SU-DHL-6 (cell line): ENCODE data around the gene PHACTR3.

Source experiments
- H2AFZ ChIP-seq: fragments of 200-600 bp; sonication (generic); 2 replicates; pipeline ENCODE4 v1.6.1; 2014; ENCODE audit warnings: low read depth, mild to moderate bottlenecking, moderate library complexity, mixed read lengths, antibody characterized with exemption, low read length; ENCODE audit not compliant: severe bottlenecking
- H3F3A ChIP-seq: fragments of 200-600 bp; shearing (Covaris generic); 2 replicates; pipeline ENCODE4 v1.6.0; 2016; ENCODE audit warnings: antibody characterized with exemption, mild to moderate bottlenecking; ENCODE audit not compliant: insufficient read depth
- H3K27ac ChIP-seq: fragments of 200-600 bp; sonication (generic); 2 replicates; pipeline ENCODE4 v1.5.1; 2016; ENCODE audit warnings: low read depth, mild to moderate bottlenecking, low read length, moderate library complexity, mixed read lengths
- H3K27me3 ChIP-seq: fragments of 200-600 bp; sonication (generic), shearing (Covaris generic); 2 replicates; pipeline ENCODE4 v1.6.0; 2014; ENCODE audit warnings: mild to moderate bottlenecking, low read length
- H3K36me3 ChIP-seq: fragments of 200-600 bp; sonication (generic); 2 replicates; pipeline ENCODE4 v1.6.1; 2014; ENCODE audit warnings: mild to moderate bottlenecking, low read length, mixed read lengths
- H3K4me2 ChIP-seq: fragments of 300-600, 200-600 bp; shearing (Covaris generic), sonication (generic); 2 replicates; pipeline ENCODE4 v1.6.0; 2014; ENCODE audit warnings: low read length, low read depth, mild to moderate bottlenecking; ENCODE audit not compliant: poor library complexity, severe bottlenecking
- H3K4me3 ChIP-seq: fragments of 200-600 bp; sonication (generic); 2 replicates; pipeline ENCODE4 v1.5.1; 2014; ENCODE audit warnings: antibody characterized with exemption, low read length, mild to moderate bottlenecking, mixed read lengths; ENCODE audit not compliant: insufficient read depth, poor library complexity, severe bottlenecking
- H3K79me2 ChIP-seq: fragments of 200-600 bp; sonication (generic); 2 replicates; pipeline ENCODE4 v1.6.1; 2014; ENCODE audit warnings: mild to moderate bottlenecking, low read length, moderate library complexity; ENCODE audit not compliant: insufficient read depth
- H3K9ac ChIP-seq: fragments of 200-600 bp; sonication (generic); 2 replicates; pipeline ENCODE4 v1.7.0; 2014; ENCODE audit warnings: mild to moderate bottlenecking, low read length
- H3K9me2 ChIP-seq: fragments of 200-600 bp; sonication (generic); replicated peaks from 2 replicates; pipeline ENCODE4 v1.6.1; 2014; ENCODE audit warnings: low read length; ENCODE audit not compliant: insufficient read depth
- H3K9me3 ChIP-seq: fragments of 200-600 bp; sonication (generic); 2 replicates; pipeline ENCODE4 v1.6.1; 2014; ENCODE audit warnings: low read length, mixed read lengths; ENCODE audit not compliant: insufficient read depth
- H4K20me1 ChIP-seq: fragments of 200-600 bp; sonication (generic); 2 replicates; pipeline ENCODE4 v1.6.1; 2014; ENCODE audit warnings: low read depth, mild to moderate bottlenecking, antibody characterized with exemption, low read length, moderate library complexity, mixed read lengths
- EZH2phosphoT487 ChIP-seq: fragments of 200-600 bp; sonication (generic), shearing (Covaris generic); conservative IDR thresholded peaks from 2 replicates; pipeline ENCODE4 v1.6.1; 2018; ENCODE audit warnings: mild to moderate bottlenecking, antibody characterized with exemption, low read length, moderate library complexity, mixed read lengths
- TF ChIP-seq, protein P1 (sequence below): fragments of 200-600 bp; sonication (generic); IDR thresholded peaks from one replicate; pipeline ENCODE4 v1.5.1; 2017; ENCODE audit warnings: antibody characterized with exemption, mild to moderate bottlenecking, low read length, moderate library complexity; ENCODE audit not compliant: insufficient read depth, poor library complexity, severe bottlenecking

PHACTR3 gene

GRCh38 chr20:59776626-59777330, 172.4 kb downstream of the PHACTR3 start:
- no peak for TF ChIP-seq EZH2phosphoT487
- TF ChIP-seq, protein P1, sequence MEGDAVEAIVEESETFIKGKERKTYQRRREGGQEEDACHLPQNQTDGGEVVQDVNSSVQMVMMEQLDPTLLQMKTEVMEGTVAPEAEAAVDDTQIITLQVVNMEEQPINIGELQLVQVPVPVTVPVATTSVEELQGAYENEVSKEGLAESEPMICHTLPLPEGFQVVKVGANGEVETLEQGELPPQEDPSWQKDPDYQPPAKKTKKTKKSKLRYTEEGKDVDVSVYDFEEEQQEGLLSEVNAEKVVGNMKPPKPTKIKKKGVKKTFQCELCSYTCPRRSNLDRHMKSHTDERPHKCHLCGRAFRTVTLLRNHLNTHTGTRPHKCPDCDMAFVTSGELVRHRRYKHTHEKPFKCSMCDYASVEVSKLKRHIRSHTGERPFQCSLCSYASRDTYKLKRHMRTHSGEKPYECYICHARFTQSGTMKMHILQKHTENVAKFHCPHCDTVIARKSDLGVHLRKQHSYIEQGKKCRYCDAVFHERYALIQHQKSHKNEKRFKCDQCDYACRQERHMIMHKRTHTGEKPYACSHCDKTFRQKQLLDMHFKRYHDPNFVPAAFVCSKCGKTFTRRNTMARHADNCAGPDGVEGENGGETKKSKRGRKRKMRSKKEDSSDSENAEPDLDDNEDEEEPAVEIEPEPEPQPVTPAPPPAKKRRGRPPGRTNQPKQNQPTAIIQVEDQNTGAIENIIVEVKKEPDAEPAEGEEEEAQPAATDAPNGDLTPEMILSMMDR: no peak
- no peak overlapping the region for H3K27ac ChIP-seq
- H3K27me3 ChIP-seq: no peaks in the 10 kb centered on the region
- no peaks in the 10 kb centered on the region for H3K36me3 ChIP-seq
- no peak overlapping the region for H2AFZ ChIP-seq
- no peak overlapping the region for H3K4me3 ChIP-seq
- H3K9ac ChIP-seq: no peak overlapping the region
- no peaks in the 10 kb centered on the region for H3K9me3 ChIP-seq
- H4K20me1 ChIP-seq: no peaks in the 10 kb centered on the region
- H3F3A ChIP-seq: no peaks in the 10 kb centered on the region
- no peaks in the 10 kb centered on the region for H3K9me2 ChIP-seq
- H3K4me2 ChIP-seq: no peak overlapping the region
- no peaks in the 10 kb centered on the region for H3K79me2 ChIP-seq

- Histone ChIP-seq H3K27me3 (no peaks in the 10 kb centered on the region), H3K36me3 (no peaks in the 10 kb centered on the region), H3K9ac (no peak overlapping the region), H2AFZ (no peak overlapping the region), H3K27ac (no peak overlapping the region), H4K20me1 (no peaks in the 10 kb centered on the region), H3K9me2 (no peaks in the 10 kb centered on the region), H3K79me2 (no peaks in the 10 kb centered on the region), H3K4me2 (no peak overlapping the region), H3F3A (no peaks in the 10 kb centered on the region), H3K4me3 (no peak overlapping the region), H3K9me3 (no peaks in the 10 kb centered on the region)
- TF ChIP-seq, protein P1: no peak
- TF ChIP-seq EZH2phosphoT487: no peak
These were observed 173.0 kb downstream of the PHACTR3 start for GRCh38 chr20:59777331-59777725.

DNA sequence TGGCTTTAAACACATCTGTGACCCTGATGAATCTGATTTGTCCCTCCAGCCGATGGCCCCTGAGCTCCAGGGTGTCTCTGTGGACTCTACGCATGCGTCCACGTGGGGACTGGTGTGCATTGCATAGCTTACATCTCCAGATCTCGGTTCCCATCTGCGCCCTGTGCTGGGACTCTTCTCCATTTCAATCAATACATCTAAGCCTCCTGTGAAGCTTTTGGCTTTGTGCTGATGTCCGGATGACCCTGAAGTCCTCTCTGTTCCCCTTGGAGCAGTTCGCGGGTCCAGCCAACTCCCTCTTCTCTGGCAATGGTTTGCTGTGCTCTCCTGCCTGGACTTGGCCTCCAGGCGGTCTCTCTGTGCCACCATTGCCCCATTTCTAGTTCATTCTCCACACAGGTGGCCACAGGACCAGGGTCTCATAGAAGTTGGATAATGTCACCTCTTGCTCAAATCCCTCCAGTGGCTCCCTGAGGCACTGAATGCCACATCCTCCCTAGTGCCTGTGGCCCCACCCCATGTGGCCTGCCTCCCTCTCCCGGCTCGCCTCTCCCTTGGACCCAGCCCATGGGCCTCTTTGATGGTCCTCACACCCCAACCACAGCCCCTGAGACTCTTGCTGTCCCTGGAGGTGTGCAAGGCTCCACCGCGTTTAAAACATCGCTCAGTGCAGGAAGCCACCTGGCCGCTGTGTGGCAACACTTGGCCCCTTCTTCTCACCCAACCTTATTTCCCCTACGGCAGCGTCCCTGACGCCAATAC, 173.7 kb downstream of the PHACTR3 start:
- no peak overlapping the region for H3K4me3 ChIP-seq
- H3K27ac ChIP-seq: no peak overlapping the region
- H3K79me2 ChIP-seq: no peaks in the 10 kb centered on the region
- no peaks in the 10 kb centered on the region for H3K36me3 ChIP-seq
- no peaks in the 10 kb centered on the region for H3K9me3 ChIP-seq
- no peak overlapping the region for H2AFZ ChIP-seq
- no peaks in the 10 kb centered on the region for H4K20me1 ChIP-seq
- no peak for TF ChIP-seq EZH2phosphoT487
- TF ChIP-seq, protein P1: no peak
- no peaks in the 10 kb centered on the region for H3K9me2 ChIP-seq
- H3K9ac ChIP-seq: no peak overlapping the region
- H3K4me2 ChIP-seq: no peak overlapping the region
- no peaks in the 10 kb centered on the region for H3K27me3 ChIP-seq
- no peaks in the 10 kb centered on the region for H3F3A ChIP-seq
